Uterus (tissue), 2 donors: ENCODE data around the gene TST.

ENCODE experiments used
- POLR2A ChIP-seq, 2 donors: fragments of 450-650 bp; IDR thresholded peaks; one replicate each; pipeline ENCODE4 v1.6.1; 2016; ENCODE audit warnings: antibody characterized with exemption in 2 of 2, mild to moderate bottlenecking in 1 of 2, moderate library complexity in 1 of 2
- TF ChIP-seq, protein P1 (sequence below), 4 experiments: fragments of 200-600 bp in 2 of 4; fragments of 450-650 bp in 2 of 4; sonication (generic) in 2 of 4; IDR thresholded peaks; one replicate each; pipeline ENCODE4 v1.5.1; 2016 to 2019; ENCODE audit warnings: antibody characterized with exemption in 4 of 4, mild to moderate bottlenecking in 2 of 4, moderate library complexity in 1 of 4

DNA sequence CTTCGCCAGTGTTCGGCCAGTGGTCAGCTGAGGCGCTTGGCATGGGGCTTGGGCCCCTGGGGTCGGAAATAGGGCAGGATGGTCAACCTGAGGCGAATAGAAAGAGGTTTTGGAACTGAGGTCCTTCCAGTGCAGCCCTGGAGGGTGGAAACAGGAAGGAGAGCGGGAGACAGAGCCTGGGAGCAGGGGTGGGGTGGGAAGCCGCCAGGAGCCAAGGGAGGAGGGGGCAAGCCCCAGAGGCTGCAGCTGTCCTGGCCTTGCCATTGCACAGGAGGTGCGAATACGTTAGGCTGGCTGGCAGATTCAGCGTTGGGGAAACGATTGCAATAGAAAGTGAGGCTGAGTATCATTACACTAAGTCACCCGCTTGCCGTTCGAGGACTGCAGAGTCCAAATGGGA, 18.4 kb upstream of the TST start:
- TF ChIP-seq, protein P1, sequence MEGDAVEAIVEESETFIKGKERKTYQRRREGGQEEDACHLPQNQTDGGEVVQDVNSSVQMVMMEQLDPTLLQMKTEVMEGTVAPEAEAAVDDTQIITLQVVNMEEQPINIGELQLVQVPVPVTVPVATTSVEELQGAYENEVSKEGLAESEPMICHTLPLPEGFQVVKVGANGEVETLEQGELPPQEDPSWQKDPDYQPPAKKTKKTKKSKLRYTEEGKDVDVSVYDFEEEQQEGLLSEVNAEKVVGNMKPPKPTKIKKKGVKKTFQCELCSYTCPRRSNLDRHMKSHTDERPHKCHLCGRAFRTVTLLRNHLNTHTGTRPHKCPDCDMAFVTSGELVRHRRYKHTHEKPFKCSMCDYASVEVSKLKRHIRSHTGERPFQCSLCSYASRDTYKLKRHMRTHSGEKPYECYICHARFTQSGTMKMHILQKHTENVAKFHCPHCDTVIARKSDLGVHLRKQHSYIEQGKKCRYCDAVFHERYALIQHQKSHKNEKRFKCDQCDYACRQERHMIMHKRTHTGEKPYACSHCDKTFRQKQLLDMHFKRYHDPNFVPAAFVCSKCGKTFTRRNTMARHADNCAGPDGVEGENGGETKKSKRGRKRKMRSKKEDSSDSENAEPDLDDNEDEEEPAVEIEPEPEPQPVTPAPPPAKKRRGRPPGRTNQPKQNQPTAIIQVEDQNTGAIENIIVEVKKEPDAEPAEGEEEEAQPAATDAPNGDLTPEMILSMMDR (IDR thresholded peaks at IDR 0.05): no peak
- TF ChIP-seq POLR2A (IDR thresholded peaks at IDR 0.05): no peak
